H1 (cell line): Measurements from ENCODE around the gene ADGRB2. TPM values are rescaled to one million over a fixed set of nuclear protein-coding genes. Genes with fewer than 3 reads are reported as not detected.

Experiments used
- CHD2 ChIP-seq: IDR thresholded peaks from 2 replicates; pipeline ENCODE4 v1.6.1; 2012; ENCODE audit warnings: low read length, improper control_type of control experiment
- CHD7 ChIP-seq: fragments of 300-600 bp; sonication (generic); IDR thresholded peaks from 2 replicates; pipeline ENCODE4 v1.7.1; 2012; ENCODE audit warnings: low read length, moderate library complexity, mild to moderate bottlenecking, inconsistent platforms; ENCODE audit not compliant: insufficient replicate concordance
- JUN ChIP-seq: IDR thresholded peaks from 2 replicates; pipeline ENCODE4 v1.6.1; 2011; ENCODE audit warnings: low read depth, mild to moderate bottlenecking, improper control_type of control experiment, low read length
- SIN3A ChIP-seq, 2 experiments: IDR thresholded peaks in 1 of 2; conservative IDR thresholded peaks in 1 of 2; 2 replicates each; pipeline ENCODE4 v1.6.1; 2011 to 2012; ENCODE audit warnings: low read length in 2 of 2, improper control_type of control experiment in 1 of 2, low read depth in 1 of 2, mild to moderate bottlenecking in 1 of 2
- SIRT6 ChIP-seq: IDR thresholded peaks from one replicate; pipeline ENCODE4 v1.7.1; 2012; ENCODE audit warnings: low read length, inconsistent platforms
- TAF1 ChIP-seq: IDR thresholded peaks from 2 replicates; pipeline ENCODE4 v1.6.1; 2011; ENCODE audit warnings: mild to moderate bottlenecking, low read depth, low read length
- polyA plus RNA-seq, 7 experiments: library from polyadenylated mRNA; depleted of rRNA in 3 of 7; stranded (reverse) in 5 of 7; unstranded in 2 of 7; fragments of >200 nt in 5 of 7; fragments of 200-250 nt in 2 of 7; gene quantifications; 1 replicate in 5 of 7; 2 replicates in 1 of 7; 4 replicates in 1 of 7; pipeline versions ENCODE4 v1.2.1 to v1.2.3, GENCODE V29; 2011 to 2013; ENCODE audit warnings: missing spikeins in 2 of 7, mixed read lengths in 2 of 7
- total RNA-seq: library from RNA; stranded (reverse); fragmentation: NEBNext Ultra II Directional; extraction: Animal tissue kit (Norgen Biotek cat#: 25700); gene quantifications from 2 replicates; pipeline ENCODE4 v1.2.1, GENCODE V29; 2021

ADGRB2 gene
- total and polyA plus RNA-seq, 2 of the 8 experiments (the other 6 are each of a cell fraction or from before 2014, with no cell fraction given), result 15.6 to 26.2 TPM

- no peak for TF ChIP-seq CHD7
- no peak for TF ChIP-seq CHD2
- TF ChIP-seq SIRT6, result no peak
- no peak for TF ChIP-seq SIN3A (conservative IDR thresholded peaks at IDR 0.05 in 1 of 2, IDR thresholded peaks at IDR 0.05 in 1 of 2; ENCODE audit: low read depth in 1 of 2, low read length in 2 of 2)
- no peak for TF ChIP-seq TAF1
- no peak for TF ChIP-seq JUN
Observed at GRCh38 chr1:31689854-31690253, 74.3 kb downstream of the ADGRB2 start (continued).
